ENCODE data around the gene TMEM107. TPM values are rescaled to one million over a fixed set of nuclear protein-coding genes. Genes with fewer than 3 reads are reported as not detected.

TMEM107 gene
- total RNA-seq, 1 experiment from 2014 or later: 30.1 TPM

DNA sequence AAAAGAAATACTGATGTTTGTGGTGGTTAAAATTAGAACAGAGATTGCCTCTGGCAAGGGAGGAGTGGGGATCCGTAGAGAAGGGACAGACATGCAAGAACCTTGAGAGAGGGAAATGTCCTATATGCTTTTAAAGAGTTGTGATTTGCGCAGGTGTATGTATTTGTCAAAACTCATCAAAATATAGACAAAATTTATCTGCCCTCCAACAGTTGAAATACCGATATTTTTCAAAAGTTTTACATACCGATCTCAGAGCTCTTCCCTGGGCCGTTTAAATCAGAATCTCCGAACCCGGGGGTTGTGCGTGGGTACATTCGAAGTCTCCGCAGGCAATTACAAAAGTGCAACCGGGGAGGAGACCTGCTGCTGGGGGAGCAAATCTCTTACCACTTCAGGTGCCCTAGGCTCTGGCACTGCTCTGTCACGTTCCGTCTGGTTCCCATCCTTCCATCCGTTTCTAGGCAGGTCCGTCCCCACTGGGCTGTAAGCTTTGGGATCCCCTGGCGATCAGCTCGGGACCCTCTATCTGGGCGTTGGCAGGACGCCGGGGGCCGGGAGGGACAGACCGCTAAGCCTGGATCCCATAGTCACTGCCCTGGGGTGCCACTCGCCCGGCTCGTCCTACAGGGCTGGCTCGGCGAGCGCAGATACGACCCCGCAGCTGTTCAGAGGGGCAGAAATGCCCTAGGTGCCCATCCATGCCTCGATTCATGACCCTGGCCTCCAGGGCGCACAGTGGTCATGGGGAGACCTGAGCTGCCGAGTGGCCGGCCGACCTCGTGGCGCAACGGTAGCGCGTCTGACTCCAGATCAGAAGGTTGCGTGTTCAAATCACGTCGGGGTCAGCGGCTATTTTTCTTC is 9.6 kb upstream of the TMEM107 start:
- ATAC-seq (peak; percentile 15), DNase-seq (ENCODE audit: low read depth, low spot score) (no peak)
- H3K9me3 ChIP-seq (ENCODE audit: control insufficient read depth in 1 of 2, insufficient read depth in 1 of 2, low read depth in 1 of 2, low read length in 2 of 2): no peaks in the 10 kb centered on the region
- H3K27ac ChIP-seq (ENCODE audit: low read depth, low read length): peak overlapping the region; percentile 70
- H3K9ac ChIP-seq (ENCODE audit: low read length): peak overlapping the region; percentile 70
- ChIA-PET POLR2A (interaction anchor here (0.7 to 6.9 kb wide), 7 partner anchors 9 to 112 kb away, joined by 3 to 63 read pairs (median 5); no protein-coding TSS in a partner anchor), RAD21 (ENCODE audit: low non-redundant PET in 1 of 2, low total read pairs in 2 of 2, uncharacterized antibody in 2 of 2, unreplicated experiment in 2 of 2) (interaction anchor here (0.7 to 1.0 kb wide), 3 partner anchors 36 to 115 kb away, joined by 3 to 5 read pairs (median 4); no protein-coding TSS in a partner anchor), CTCF (interaction anchor here (0.6 to 1.2 kb wide), 10 partner anchors 24 to 817 kb away, joined by 3 to 6 read pairs (median 3); partner anchors contain the start of genes ALOXE3, AURKB and PFAS)
- H3K9me2 ChIP-seq (ENCODE audit: insufficient read depth): no peaks in the 10 kb centered on the region
- peak overlapping the region; percentile 95 for H3K4me2 ChIP-seq (ENCODE audit: low read length)
- H3K4me3 ChIP-seq (replicated peaks in 1 of 2; ENCODE audit: low read depth in 1 of 2, low read length in 2 of 2): peak overlapping the region; percentile 41 to 62
- H3K27me3 ChIP-seq (ENCODE audit: insufficient read depth, low read length): no peaks in the 10 kb centered on the region
- H3K4me1 ChIP-seq (ENCODE audit: control insufficient read depth in 1 of 2, insufficient read depth in 2 of 2, low read length in 2 of 2): peaks cover 21 to 44% of the 10 kb centered on the region in 2 experiments
- no peaks in the 10 kb centered on the region for H4K20me1 ChIP-seq (ENCODE audit: insufficient read depth)
- no peaks in the 10 kb centered on the region for H3K36me3 ChIP-seq (ENCODE audit: control insufficient read depth in 1 of 2, insufficient read depth in 2 of 2, low read length in 2 of 2)
- peak overlapping the region; percentile 83 for H2AFZ ChIP-seq (ENCODE audit: low read depth, low read length, poor library complexity, severe bottlenecking)
- peaks cover 14% of the 10 kb centered on the region; the same call in 1 of the 2 replicates for H3K79me2 ChIP-seq (ENCODE audit: insufficient read depth, low read length)
- TF ChIP-seq, protein P1, sequence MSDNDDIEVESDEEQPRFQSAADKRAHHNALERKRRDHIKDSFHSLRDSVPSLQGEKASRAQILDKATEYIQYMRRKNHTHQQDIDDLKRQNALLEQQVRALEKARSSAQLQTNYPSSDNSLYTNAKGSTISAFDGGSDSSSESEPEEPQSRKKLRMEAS (IDR thresholded peaks at IDR 0.05): peak; percentile 71; the same call in 1 of the 2 replicates
- no peak for TF ChIP-seq SIN3A (IDR thresholded peaks at IDR 0.05; ENCODE audit: low read depth)
- TF ChIP-seq ELF1 (IDR thresholded peaks at IDR 0.05; ENCODE audit: borderline replicate concordance, low read depth): no peak
- TF ChIP-seq RAD21 (IDR thresholded peaks at IDR 0.05; ENCODE audit: low read depth): no peak
- TF ChIP-seq, protein P2, sequence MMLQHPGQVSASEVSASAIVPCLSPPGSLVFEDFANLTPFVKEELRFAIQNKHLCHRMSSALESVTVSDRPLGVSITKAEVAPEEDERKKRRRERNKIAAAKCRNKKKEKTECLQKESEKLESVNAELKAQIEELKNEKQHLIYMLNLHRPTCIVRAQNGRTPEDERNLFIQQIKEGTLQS (IDR thresholded peaks at IDR 0.05): no peak; the same call in 1 of the 2 replicates
- TF ChIP-seq ZNF274 (IDR thresholded peaks at IDR 0.05; ENCODE audit: low read depth, low read length): no peak
- TF ChIP-seq TCF7L2 (IDR thresholded peaks at IDR 0.05; ENCODE audit: borderline replicate concordance, extremely low read depth, insufficient read depth, insufficient read length): no peak
- no TSS peak for BruUV-seq (replicated peaks)
- intact Hi-C loops (cut with micrococcal nuclease): loop anchor here (2.0 to 5.0 kb wide), 2 partner anchors 49 to 63 kb away; partner anchors contain the start of genes CTC1 and PFAS
